ENCODE measurements around the gene LIN7B.

The LIN7B gene

DNA sequence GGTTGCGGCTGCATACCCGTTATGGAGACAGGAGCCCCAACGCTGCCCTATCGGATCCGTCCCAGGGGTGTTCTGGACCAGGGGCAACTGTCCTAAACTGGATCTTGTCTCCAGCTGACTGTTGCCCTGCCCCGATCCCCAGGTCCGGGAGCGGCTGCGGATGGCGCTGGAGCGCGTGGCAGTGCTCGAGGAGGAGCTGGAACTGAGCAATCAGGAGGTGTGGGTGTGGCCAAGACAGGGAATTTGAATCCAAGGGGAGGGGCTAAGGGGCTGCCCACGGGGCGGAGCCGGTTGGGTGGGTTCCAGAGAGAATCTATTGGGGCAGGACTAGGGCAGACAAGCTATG is 15.0 kb downstream of the LIN7B start:
- no peak overlapping the region for H3K4me3 ChIP-seq
- DNase-seq (ENCODE audit: low spot score) = no peak
- no peak for TF ChIP-seq CTCF (IDR thresholded peaks at IDR 0.05)
- H3K27ac ChIP-seq = no peak overlapping the region

- DNase-seq (ENCODE audit: low spot score) = no peak
- Histone ChIP-seq H3K4me3 (no peak overlapping the region), H3K27ac (no peak overlapping the region)
- TF ChIP-seq CTCF (IDR thresholded peaks at IDR 0.05) = no peak
These were observed 16.2 kb downstream of the LIN7B start for GRCh38 chr19:49130325-49130724.

- no peak for DNase-seq (ENCODE audit: low spot score)
- Histone ChIP-seq H3K4me3 (peak overlapping the region; percentile 30), H3K27ac (peak overlapping the region in 1 of 2 donors; percentile 11)
- no peak for TF ChIP-seq CTCF (IDR thresholded peaks at IDR 0.05)
These were observed 18.9 kb downstream of the LIN7B start for GRCh38 chr19:49132974-49133609.

DNA sequence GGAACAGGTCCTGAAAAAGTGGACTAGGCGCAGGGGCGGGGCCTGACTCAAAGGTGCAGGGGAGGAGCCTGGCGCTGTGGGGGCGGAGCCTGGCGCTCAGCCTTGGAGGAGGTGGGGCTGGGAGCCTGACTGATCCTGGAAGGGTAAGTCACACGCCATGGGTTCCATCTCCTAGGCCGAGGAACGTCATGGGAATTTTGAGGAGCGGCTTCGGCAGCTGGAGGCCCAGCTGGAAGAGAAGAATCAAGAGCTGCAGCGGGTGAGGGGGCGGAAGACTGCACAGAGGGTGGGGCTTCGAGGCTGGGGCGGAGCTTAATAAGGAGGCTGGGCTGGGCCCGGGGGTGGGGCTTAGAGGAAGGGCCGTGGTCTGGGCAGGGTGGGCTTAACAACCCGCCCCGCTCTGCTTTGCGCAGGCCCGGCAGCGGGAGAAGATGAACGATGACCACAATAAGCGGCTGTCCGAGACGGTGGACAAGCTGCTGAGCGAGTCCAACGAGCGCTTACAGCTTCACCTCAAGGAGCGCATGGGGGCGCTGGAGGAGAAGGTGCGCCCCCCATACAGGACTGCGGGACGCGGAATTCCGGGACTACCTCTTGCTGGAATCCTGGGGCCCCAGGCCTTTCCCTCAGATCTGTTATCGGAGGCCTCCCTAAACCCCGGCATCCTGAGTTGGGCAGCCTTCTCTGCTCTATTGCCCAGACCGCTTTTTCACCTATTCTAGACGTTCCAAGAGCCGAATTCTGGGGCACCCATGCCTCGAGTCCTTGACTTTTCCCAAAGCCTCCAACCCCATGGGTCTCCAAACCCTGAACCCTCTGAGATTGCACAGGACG is 19.7 kb downstream of the LIN7B start:
- no peak for TF ChIP-seq CTCF (IDR thresholded peaks at IDR 0.05)
- H3K27ac ChIP-seq = peak overlapping the region in 1 of 2 donors; percentile 11
- no peak for DNase-seq (ENCODE audit: low spot score)
- peak overlapping the region; percentile 30 for H3K4me3 ChIP-seq

DNA sequence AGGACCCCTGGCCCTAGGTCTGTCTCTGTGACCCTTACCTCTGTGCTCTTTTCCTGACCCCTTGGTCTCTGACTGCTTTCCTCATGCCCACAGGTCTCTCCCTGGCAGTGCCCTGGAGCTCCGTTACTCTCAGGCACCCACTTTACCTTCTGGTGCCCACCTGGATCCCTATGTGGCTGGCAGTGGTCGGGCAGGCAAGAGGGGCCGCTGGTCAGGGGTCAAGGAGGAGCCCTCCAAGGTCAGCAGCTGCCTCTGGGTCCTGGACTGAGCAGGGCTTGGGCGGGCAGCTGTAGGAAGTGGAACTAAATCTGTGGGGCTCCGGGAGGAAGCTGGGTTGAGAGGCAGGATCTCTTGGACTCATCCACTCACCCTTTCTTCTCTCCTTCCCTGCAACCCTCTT is 21.5 kb downstream of the LIN7B start:
- Histone ChIP-seq H3K27ac (no peak overlapping the region), H3K4me3 (no peak overlapping the region)
- no peak for TF ChIP-seq CTCF (IDR thresholded peaks at IDR 0.05)
- DNase-seq (ENCODE audit: low spot score) = no peak

GRCh38 chr19:49136771-49137171 is 22.6 kb downstream of the LIN7B start:
- no peak for DNase-seq (ENCODE audit: low spot score)
- Histone ChIP-seq H3K27ac (peak overlapping the region in 1 of 2 donors; percentile 64), H3K4me3 (no peak overlapping the region)
- no peak for TF ChIP-seq CTCF (IDR thresholded peaks at IDR 0.05)

- H3K4me3 ChIP-seq = no peak overlapping the region
- TF ChIP-seq CTCF (IDR thresholded peaks at IDR 0.05) = no peak
- no peak for DNase-seq (ENCODE audit: low spot score)
- H3K27ac ChIP-seq = no peak overlapping the region
These were observed 26.8 kb downstream of the LIN7B start for GRCh38 chr19:49140951-49141350.
